GM12878 (cell line): ENCODE results near the gene ALG12. TPM values are rescaled to one million over a fixed set of nuclear protein-coding genes. Genes with fewer than 3 reads are reported as not detected.

Experiments
- BACH1 ChIP-seq: fragments of 450-650 bp; IDR thresholded peaks from 2 replicates; pipeline ENCODE4 v1.6.1; 2017; ENCODE audit warnings: mild to moderate bottlenecking, borderline replicate concordance
- CHD4 ChIP-seq: fragments of 200-600 bp; sonication (generic); IDR thresholded peaks from 2 replicates; pipeline ENCODE4 v1.6.1; 2016; ENCODE audit warnings: mild to moderate bottlenecking
- EED ChIP-seq: sonication (generic); IDR thresholded peaks from 2 replicates; pipeline ENCODE4 v1.6.1; 2016; ENCODE audit warnings: antibody characterized with exemption, low read depth
- JUNB ChIP-seq: IDR thresholded peaks from 2 replicates; pipeline ENCODE4 v1.6.1; 2016; ENCODE audit warnings: antibody characterized with exemption, mild to moderate bottlenecking
- KAT2A ChIP-seq: conservative IDR thresholded peaks from 2 replicates; pipeline ENCODE4 v1.6.1; 2011; ENCODE audit warnings: low read depth, low read length; ENCODE audit not compliant: control insufficient read depth
- KDM1A ChIP-seq: fragments of 200-600 bp; sonication (generic); IDR thresholded peaks from 2 replicates; pipeline ENCODE4 v1.6.1; 2016; ENCODE audit warnings: borderline replicate concordance
- SPI1 ChIP-seq: IDR thresholded peaks from 2 replicates; pipeline ENCODE4 v1.6.1; 2011; ENCODE audit warnings: low read depth, mild to moderate bottlenecking, low read length, moderate library complexity, borderline replicate concordance; ENCODE audit not compliant: insufficient read depth
- SREBF2 ChIP-seq: IDR thresholded peaks from 2 replicates; pipeline ENCODE4 v1.6.1; 2012; ENCODE audit warnings: mild to moderate bottlenecking, low read length
- TAF1 ChIP-seq: IDR thresholded peaks from 2 replicates; pipeline ENCODE4 v1.6.1; 2011; ENCODE audit warnings: mild to moderate bottlenecking, low read depth, low read length, borderline replicate concordance
- polyA plus RNA-seq, 11 experiments: library from polyadenylated mRNA; depleted of rRNA in 4 of 11; unstranded in 6 of 11; stranded (reverse) in 5 of 11; fragments of >200 nt; fragmentation: Nextera tagmentation in 4 of 11; fragmentation: Illumina TruSeq in 1 of 11; extraction: Ambion mirVana in 4 of 11; extraction: Trizol in 1 of 11; gene quantifications; 1 replicate in 1 of 11; 2 replicates in 10 of 11; pipeline versions ENCODE4 v1.2.1 to v1.2.3, GENCODE V29; 2011 to 2016; ENCODE audit warnings: inconsistent platforms in 2 of 11, missing spikeins in 2 of 11, low read depth in 1 of 11
- total RNA-seq, 4 experiments: library from RNA; depleted of rRNA in 3 of 4; stranded (reverse); fragments of >200 nt in 3 of 4; fragmentation: Illumina TruSeq in 1 of 4; extraction: Trizol in 1 of 4; gene quantifications; 2 replicates each; pipeline versions ENCODE4 v1.2.1 to v1.2.3, GENCODE V29; 2013 to 2021
- TF ChIP-seq, protein P1 (sequence below): fragments of 450-650 bp; IDR thresholded peaks from 2 replicates; pipeline ENCODE4 v1.6.1; 2016; ENCODE audit warnings: mild to moderate bottlenecking
- TF ChIP-seq, protein P2 (sequence below): fragments of 450-650 bp; formaldehyde crosslinking; IDR thresholded peaks from 2 replicates; pipeline ENCODE4 v1.5.0; 2022; ENCODE audit warnings: mild to moderate bottlenecking, missing genetic modification characterization
- TF ChIP-seq, protein P3 (sequence below): fragments of 450-650 bp; IDR thresholded peaks from 2 replicates; pipeline ENCODE4 v1.6.1; 2017; ENCODE audit warnings: mild to moderate bottlenecking
- TF ChIP-seq, protein P4 (sequence below): fragments of 450-650 bp; IDR thresholded peaks from 2 replicates; pipeline ENCODE4 v1.6.1; 2016; ENCODE audit warnings: mild to moderate bottlenecking, moderate library complexity, borderline replicate concordance

The ALG12 gene
- total and polyA plus RNA-seq, 10 of the 15 experiments (the other 5 are each of a cell fraction or from before 2014, with no cell fraction given): 0.22 to 23.4 (median 6.6) TPM

DNA sequence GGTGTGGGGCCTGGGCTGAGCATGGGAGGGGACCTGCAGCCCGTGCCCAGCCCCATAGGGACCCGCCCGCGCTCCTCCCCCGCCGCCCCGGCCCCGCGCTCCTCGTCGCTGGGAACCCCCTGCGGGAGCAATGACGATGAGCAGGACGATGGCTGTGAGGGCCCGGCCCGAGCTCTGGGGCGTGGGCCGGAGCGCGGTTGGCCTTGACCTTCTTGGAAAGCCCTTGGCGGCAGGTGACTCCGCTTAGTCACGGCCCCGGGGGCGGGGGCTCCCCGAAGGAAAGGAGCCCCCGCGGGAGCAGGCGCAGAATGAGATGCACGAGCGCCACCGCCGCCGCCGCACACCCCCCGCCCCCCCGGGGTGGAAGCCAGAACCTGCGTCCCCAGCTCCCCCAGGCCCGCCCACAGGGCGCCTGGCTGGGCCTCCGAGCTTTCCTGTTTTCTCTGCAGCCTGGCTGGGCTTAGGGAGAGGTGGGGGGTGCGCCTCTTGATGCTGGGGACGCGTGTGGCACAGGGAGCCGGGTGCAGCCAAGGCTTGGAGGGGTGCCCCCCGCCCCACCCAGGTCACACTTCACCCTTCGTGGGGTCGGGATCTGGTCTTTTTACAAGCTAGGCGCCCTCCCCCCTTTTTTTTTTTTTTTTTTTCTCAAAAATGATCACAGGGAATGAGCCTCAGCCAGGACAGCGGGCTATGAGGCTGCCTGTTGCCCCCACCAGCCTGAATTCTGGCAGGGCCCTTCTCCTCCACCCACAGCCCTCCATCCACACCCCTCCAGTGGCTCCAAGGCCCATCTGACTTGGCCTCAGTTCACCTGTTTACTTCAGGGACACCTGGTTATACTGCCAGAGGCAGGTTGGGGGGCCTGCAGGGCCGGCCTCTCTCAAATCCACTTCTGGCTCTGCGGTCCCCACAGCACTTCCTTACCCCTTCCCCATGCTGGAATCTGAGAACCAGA lies 18.1 kb upstream of the ALG12 start (continued):
- TF ChIP-seq TAF1 (peak; percentile 22; the same call in 1 of the 2 replicates), SREBF2 (no peak), EED (peak; percentile 79; the same call in 1 of the 2 replicates), SPI1 (no peak), JUNB (no peak; the same call in 1 of the 2 replicates), CHD4 (no peak), KAT2A (no peak), KDM1A (no peak), BACH1 (peak; percentile 85; the same call in 1 of the 2 replicates)
- TF ChIP-seq, protein P1, sequence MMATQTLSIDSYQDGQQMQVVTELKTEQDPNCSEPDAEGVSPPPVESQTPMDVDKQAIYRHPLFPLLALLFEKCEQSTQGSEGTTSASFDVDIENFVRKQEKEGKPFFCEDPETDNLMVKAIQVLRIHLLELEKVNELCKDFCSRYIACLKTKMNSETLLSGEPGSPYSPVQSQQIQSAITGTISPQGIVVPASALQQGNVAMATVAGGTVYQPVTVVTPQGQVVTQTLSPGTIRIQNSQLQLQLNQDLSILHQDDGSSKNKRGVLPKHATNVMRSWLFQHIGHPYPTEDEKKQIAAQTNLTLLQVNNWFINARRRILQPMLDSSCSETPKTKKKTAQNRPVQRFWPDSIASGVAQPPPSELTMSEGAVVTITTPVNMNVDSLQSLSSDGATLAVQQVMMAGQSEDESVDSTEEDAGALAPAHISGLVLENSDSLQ: no peak
- TF ChIP-seq, protein P2, sequence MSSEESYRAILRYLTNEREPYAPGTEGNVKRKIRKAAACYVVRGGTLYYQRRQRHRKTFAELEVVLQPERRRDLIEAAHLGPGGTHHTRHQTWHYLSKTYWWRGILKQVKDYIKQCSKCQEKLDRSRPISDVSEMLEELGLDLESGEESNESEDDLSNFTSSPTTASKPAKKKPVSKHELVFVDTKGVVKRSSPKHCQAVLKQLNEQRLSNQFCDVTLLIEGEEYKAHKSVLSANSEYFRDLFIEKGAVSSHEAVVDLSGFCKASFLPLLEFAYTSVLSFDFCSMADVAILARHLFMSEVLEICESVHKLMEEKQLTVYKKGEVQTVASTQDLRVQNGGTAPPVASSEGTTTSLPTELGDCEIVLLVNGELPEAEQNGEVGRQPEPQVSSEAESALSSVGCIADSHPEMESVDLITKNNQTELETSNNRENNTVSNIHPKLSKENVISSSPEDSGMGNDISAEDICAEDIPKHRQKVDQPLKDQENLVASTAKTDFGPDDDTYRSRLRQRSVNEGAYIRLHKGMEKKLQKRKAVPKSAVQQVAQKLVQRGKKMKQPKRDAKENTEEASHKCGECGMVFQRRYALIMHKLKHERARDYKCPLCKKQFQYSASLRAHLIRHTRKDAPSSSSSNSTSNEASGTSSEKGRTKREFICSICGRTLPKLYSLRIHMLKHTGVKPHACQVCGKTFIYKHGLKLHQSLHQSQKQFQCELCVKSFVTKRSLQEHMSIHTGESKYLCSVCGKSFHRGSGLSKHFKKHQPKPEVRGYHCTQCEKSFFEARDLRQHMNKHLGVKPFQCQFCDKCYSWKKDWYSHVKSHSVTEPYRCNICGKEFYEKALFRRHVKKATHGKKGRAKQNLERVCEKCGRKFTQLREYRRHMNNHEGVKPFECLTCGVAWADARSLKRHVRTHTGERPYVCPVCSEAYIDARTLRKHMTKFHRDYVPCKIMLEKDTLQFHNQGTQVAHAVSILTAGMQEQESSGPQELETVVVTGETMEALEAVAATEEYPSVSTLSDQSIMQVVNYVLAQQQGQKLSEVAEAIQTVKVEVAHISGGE: no peak
- TF ChIP-seq, protein P3, sequence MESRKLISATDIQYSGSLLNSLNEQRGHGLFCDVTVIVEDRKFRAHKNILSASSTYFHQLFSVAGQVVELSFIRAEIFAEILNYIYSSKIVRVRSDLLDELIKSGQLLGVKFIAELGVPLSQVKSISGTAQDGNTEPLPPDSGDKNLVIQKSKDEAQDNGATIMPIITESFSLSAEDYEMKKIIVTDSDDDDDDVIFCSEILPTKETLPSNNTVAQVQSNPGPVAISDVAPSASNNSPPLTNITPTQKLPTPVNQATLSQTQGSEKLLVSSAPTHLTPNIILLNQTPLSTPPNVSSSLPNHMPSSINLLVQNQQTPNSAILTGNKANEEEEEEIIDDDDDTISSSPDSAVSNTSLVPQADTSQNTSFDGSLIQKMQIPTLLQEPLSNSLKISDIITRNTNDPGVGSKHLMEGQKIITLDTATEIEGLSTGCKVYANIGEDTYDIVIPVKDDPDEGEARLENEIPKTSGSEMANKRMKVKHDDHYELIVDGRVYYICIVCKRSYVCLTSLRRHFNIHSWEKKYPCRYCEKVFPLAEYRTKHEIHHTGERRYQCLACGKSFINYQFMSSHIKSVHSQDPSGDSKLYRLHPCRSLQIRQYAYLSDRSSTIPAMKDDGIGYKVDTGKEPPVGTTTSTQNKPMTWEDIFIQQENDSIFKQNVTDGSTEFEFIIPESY: no peak
- TF ChIP-seq, protein P4, sequence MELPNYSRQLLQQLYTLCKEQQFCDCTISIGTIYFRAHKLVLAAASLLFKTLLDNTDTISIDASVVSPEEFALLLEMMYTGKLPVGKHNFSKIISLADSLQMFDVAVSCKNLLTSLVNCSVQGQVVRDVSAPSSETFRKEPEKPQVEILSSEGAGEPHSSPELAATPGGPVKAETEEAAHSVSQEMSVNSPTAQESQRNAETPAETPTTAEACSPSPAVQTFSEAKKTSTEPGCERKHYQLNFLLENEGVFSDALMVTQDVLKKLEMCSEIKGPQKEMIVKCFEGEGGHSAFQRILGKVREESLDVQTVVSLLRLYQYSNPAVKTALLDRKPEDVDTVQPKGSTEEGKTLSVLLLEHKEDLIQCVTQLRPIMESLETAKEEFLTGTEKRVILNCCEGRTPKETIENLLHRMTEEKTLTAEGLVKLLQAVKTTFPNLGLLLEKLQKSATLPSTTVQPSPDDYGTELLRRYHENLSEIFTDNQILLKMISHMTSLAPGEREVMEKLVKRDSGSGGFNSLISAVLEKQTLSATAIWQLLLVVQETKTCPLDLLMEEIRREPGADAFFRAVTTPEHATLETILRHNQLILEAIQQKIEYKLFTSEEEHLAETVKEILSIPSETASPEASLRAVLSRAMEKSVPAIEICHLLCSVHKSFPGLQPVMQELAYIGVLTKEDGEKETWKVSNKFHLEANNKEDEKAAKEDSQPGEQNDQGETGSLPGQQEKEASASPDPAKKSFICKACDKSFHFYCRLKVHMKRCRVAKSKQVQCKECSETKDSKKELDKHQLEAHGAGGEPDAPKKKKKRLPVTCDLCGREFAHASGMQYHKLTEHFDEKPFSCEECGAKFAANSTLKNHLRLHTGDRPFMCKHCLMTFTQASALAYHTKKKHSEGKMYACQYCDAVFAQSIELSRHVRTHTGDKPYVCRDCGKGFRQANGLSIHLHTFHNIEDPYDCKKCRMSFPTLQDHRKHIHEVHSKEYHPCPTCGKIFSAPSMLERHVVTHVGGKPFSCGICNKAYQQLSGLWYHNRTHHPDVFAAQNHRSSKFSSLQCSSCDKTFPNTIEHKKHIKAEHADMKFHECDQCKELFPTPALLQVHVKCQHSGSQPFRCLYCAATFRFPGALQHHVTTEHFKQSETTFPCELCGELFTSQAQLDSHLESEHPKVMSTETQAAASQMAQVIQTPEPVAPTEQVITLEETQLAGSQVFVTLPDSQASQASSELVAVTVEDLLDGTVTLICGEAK: no peak
